NCI-H774 (cell line): ENCODE measurements around the gene NAA80.

Experiments
- DNase-seq: peaks from one replicate; lab custom pipeline; 2025; lab: John Stamatoyannopoulos, UW

Gene NAA80

DNA sequence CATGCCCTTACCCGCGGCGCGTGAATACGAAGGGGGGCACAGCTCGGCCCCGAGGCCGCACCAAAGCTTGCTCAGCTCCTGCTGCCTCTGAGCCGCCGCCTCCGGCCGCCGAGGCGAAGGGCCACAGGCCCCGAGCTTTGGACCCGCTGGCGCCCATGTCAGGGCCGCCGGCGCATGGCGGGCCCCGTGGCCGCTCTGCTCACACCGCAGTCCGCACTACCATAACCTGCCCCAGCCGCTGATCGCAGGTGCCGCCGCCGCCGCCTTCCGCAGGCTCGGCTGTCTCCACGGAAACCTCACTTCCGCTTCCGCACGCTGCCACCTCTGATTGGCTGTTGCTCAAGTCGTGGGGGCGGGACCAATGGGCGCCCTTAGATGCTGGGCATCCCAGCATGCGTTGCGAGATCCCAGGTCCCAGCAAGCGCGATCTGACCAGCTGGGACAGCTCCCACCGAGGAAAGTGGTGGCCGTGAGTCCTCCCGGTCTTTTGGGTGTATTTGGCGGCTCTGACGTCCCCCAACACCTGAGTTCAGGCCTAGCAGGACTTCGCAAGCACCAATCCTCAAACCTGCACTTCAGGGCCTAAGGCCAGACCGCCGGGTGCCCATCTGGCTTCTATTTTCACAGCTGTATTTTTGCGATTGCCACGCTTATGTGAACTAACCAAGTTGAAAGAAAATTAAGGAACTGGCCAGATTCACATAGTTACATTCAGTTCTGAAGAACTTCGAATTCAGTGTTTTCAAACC, 28.9 kb upstream of the NAA80 start, which contains the start of gene TUSC2:
TSS of gene TUSC2 (minus strand) at position 281 of the 749 bp plus-strand sequence. CDS start at position 157, 124 bp downstream.
- DNase-seq: peak; percentile 88

GRCh38 chr3:50327129-50327528, 27.9 kb upstream of the NAA80 start:
- DNase-seq: no peak

- no peak for DNase-seq
Observed at GRCh38 chr3:50326182-50326541, 27.0 kb upstream of the NAA80 start.

GRCh38 chr3:50325497-50326181, 26.4 kb upstream of the NAA80 start:
- DNase-seq: no peak

DNA sequence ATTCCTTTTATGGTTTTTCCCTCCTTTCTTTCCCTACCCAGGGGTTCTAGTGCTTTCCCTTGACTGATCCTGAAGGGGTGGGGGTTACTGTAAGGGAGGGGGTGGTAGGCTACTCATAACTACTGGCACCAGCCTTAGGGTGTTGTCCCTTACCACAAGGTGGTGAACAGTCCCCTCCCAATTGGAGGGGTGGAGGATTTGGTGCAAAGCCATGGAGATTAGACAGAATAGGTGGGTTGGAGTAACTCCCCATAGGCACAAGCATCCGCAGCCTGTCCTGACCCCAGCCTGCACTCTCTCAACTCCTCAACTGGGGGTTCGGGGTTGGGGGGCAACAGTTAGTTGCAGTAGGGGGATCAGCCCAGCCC, 25.9 kb upstream of the NAA80 start:
- DNase-seq: no peak

GRCh38 chr3:50324351-50325112, 25.3 kb upstream of the NAA80 start:
- no peak for DNase-seq

DNA sequence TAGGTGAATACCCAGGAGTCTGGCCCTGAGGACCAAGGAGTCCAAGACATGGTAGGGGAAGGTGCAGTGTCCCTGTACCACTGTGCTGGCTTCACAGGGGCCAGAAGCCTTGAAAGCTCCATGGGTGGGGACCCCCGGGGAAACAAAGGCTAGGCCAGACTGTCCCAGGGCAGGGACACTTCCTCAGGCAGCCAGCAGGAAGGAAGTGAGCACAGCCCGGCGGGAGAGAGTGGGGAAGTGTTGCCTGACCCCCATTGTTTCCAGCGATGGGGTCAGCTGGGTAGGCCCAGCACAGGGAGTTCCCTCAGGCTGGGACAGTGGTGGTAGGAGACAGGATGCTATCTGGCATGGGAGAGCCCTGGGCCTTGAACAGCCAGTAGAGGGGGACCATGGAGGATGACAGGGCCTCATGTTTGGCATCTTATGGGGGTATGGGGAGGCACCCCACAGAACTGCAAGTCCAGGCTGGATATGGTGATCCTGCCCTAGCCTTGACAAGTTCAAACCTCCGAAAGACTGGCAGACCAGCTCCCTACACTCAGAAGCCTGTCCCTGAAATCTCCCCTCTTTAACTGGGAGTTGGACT, 24.5 kb upstream of the NAA80 start:
- no peak for DNase-seq

GRCh38 chr3:50323092-50323600, 23.9 kb upstream of the NAA80 start:
- DNase-seq: no peak

GRCh38 chr3:50322386-50323091, 23.3 kb upstream of the NAA80 start, which contains the start of gene HYAL2:
TSS of gene HYAL2 (minus strand) at chr3:50322745. CDS start at chr3:50320489, 2,256 bp downstream.
- no peak for DNase-seq

DNA sequence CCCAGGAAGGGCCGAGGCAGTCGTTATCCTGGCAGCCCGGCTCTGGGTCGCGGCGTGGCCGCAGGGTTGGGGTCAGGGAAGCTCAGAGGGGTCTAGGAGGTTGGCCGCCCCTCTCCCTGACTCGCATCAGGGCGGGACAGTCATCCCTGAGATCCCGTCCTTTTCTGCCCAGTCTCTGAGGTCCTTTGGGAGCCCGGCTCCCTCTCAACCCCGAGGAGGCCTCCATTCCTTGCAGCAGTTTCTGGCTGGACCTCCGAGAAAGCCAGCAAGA, 22.8 kb upstream of the NAA80 start:
- no peak for DNase-seq

DNA sequence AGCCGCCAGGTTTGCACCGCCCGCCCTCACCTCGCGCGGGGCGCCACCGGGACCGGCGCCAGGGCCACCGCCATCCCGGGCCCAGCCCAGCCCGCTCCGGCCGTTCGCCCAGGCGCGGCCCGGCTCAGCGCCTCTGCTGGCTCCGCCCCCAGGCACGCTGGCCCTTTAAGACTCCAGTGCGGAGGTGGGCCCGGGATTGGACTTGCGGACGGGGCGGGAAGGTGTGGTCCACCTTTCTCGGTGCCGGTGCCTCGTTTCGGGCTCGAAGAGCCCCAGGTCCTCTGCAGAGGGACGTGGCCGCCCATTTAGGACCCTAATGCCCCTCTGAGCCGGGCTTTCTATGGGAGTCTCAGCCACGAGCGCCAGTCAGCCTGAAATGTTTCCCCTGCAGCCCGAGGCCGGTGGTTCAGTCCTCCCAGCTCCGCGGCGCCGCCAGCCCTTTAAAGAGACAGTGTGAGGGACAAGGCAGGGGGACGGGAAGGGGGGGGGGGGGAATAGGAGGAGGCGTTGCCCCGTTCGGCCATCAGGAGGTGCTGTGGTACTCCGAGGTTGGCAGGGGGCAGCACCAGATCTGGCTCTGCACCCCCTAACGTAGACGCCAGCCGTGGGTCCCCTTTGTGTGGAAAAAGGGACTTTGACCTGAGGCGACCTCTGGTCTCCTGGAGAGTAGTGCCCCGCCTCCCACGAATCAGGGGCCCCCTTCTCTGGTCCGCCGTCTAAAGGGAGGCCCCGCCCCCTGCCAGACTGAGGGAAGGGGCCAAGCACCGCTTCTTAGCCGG, 22.3 kb upstream of the NAA80 start:
- peak; percentile 55 for DNase-seq

- peak; percentile 55 for DNase-seq
Observed at GRCh38 chr3:50320853-50321335, 21.7 kb upstream of the NAA80 start.

DNA sequence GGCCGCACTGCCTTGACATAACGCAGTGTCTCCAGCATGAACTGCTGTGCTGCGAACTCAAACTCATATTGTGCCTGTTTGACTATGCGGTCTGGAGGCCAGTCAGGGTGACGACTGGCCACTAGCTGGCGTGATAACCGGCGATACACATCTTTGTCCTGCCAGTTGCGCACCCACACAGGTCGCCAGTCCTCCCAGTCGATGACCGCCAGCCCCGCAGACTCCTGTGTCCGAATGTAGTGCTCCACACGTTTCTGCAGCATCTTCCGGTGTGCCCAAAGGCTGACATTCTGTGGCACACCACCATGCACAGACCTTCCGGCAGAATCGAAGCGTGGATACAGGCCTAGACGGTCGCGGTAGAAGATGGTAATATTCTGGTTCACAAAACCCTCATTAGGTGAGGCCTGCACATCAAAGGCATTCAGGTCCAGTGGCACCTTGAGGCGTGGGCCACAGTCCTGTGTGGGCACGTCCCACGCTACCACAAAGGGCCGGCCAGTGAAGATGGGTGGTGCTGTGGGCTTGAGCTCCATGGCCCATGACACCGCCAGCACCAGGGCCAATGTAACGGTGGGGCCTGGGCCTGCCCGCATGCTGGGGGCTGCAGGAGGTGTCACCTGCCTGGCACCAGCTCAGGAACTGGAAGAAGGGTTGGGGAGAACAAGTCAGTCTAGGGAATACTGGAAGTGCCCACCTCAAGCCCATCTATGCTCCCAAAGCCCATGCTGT, 20.9 kb upstream of the NAA80 start:
- DNase-seq: no peak

- no peak for DNase-seq
Observed at GRCh38 chr3:50319181-50319893, 20.1 kb upstream of the NAA80 start.

- no peak for DNase-seq
Observed at GRCh38 chr3:50318615-50319014, 19.4 kb upstream of the NAA80 start.

- DNase-seq: no peak
Observed at GRCh38 chr3:50318163-50318562, 19.0 kb upstream of the NAA80 start.

GRCh38 chr3:50317300-50317699, 18.1 kb upstream of the NAA80 start:
- DNase-seq: no peak

GRCh38 chr3:50316657-50317242, 17.5 kb upstream of the NAA80 start:
- DNase-seq: no peak

GRCh38 chr3:50314816-50315215, 15.6 kb upstream of the NAA80 start:
- no peak for DNase-seq
